ENCODE measurements around the gene ALPK3.

Gene ALPK3

DNA sequence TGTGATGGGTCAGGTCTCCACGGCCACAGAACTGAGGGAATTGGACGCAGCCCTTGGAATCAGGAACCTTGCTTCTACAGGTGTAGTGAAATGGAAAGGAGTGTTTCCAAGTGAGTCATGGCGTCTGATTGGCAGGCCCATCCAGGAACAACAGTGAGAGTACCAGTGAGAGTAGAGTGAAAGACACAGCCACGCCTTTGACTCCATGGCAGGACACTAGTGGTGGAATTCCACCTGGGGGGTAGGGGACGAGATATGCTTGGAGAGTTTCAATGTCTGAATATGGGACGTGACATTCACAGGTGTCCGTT lies 64.3 kb downstream of the ALPK3 start:
- Histone ChIP-seq H3K4me2 (ENCODE audit: low read length) (no peak overlapping the region), H4K20me1 (ENCODE audit: control insufficient read depth, insufficient read depth, low read depth, low read length) (no peaks in the 10 kb centered on the region), H3K4me1 (ENCODE audit: control insufficient read depth, low read length) (no peaks in the 10 kb centered on the region), H3K27me3 (ENCODE audit: control insufficient read depth, low read length) (no peaks in the 10 kb centered on the region), H3F3A (ENCODE audit: control insufficient read depth, insufficient read depth) (no peaks in the 10 kb centered on the region), H3K9me2 (replicated peaks; ENCODE audit: control insufficient read depth, low read length) (no peaks in the 10 kb centered on the region), H3K36me3 (ENCODE audit: control insufficient read depth, low read length) (no peaks in the 10 kb centered on the region), H3K9me3 (ENCODE audit: control insufficient read depth, insufficient read depth, low read length) (no peaks in the 10 kb centered on the region), H3K27ac (ENCODE audit: low read depth, low read length) (no peak overlapping the region), H3K79me2 (ENCODE audit: control insufficient read depth, low read length) (no peaks in the 10 kb centered on the region), H3K4me3 (ENCODE audit: low read length) (no peak overlapping the region)
- TF ChIP-seq EZH2phosphoT487 (IDR thresholded peaks at IDR 0.05; ENCODE audit: borderline replicate concordance, low read length): no peak
- TF ChIP-seq, protein P1, sequence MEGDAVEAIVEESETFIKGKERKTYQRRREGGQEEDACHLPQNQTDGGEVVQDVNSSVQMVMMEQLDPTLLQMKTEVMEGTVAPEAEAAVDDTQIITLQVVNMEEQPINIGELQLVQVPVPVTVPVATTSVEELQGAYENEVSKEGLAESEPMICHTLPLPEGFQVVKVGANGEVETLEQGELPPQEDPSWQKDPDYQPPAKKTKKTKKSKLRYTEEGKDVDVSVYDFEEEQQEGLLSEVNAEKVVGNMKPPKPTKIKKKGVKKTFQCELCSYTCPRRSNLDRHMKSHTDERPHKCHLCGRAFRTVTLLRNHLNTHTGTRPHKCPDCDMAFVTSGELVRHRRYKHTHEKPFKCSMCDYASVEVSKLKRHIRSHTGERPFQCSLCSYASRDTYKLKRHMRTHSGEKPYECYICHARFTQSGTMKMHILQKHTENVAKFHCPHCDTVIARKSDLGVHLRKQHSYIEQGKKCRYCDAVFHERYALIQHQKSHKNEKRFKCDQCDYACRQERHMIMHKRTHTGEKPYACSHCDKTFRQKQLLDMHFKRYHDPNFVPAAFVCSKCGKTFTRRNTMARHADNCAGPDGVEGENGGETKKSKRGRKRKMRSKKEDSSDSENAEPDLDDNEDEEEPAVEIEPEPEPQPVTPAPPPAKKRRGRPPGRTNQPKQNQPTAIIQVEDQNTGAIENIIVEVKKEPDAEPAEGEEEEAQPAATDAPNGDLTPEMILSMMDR (IDR thresholded peaks at IDR 0.05; ENCODE audit: low read depth, low read length, poor library complexity, severe bottlenecking): no peak

DNA sequence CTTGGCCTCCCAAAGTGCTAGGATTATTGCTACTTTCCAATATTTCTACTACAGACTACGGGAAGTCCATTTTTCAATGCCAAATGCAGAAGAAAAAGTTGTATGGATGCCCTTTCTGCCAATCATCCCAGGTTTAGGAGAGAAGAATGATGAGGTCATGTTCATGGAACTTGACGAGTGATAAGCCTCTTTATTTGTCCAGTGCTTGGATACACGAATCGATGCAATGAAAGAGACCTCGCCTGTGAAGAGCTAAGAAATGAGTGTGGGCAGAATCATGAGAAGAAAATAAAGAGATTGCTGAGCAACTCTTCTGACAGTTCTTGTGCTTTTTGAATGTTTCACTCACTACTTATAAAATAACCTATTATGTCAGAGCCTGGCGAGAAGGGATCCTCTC lies 66.3 kb downstream of the ALPK3 start:
- TF ChIP-seq, protein P1 (IDR thresholded peaks at IDR 0.05; ENCODE audit: low read depth, low read length, poor library complexity, severe bottlenecking): no peak
- H3K4me3 ChIP-seq (ENCODE audit: low read length): no peak overlapping the region
- H3K4me1 ChIP-seq (ENCODE audit: control insufficient read depth, low read length): no peaks in the 10 kb centered on the region
- H3K79me2 ChIP-seq (ENCODE audit: control insufficient read depth, low read length): no peaks in the 10 kb centered on the region
- no peak overlapping the region for H3K27ac ChIP-seq (ENCODE audit: low read depth, low read length)
- H3K9me2 ChIP-seq (replicated peaks; ENCODE audit: control insufficient read depth, low read length): no peaks in the 10 kb centered on the region
- no peaks in the 10 kb centered on the region for H3K36me3 ChIP-seq (ENCODE audit: control insufficient read depth, low read length)
- H4K20me1 ChIP-seq (ENCODE audit: control insufficient read depth, insufficient read depth, low read depth, low read length): no peaks in the 10 kb centered on the region
- no peak overlapping the region for H3K4me2 ChIP-seq (ENCODE audit: low read length)
- no peaks in the 10 kb centered on the region for H3F3A ChIP-seq (ENCODE audit: control insufficient read depth, insufficient read depth)
- no peaks in the 10 kb centered on the region for H3K27me3 ChIP-seq (ENCODE audit: control insufficient read depth, low read length)
- H3K9me3 ChIP-seq (ENCODE audit: control insufficient read depth, insufficient read depth, low read length): no peaks in the 10 kb centered on the region

DNA sequence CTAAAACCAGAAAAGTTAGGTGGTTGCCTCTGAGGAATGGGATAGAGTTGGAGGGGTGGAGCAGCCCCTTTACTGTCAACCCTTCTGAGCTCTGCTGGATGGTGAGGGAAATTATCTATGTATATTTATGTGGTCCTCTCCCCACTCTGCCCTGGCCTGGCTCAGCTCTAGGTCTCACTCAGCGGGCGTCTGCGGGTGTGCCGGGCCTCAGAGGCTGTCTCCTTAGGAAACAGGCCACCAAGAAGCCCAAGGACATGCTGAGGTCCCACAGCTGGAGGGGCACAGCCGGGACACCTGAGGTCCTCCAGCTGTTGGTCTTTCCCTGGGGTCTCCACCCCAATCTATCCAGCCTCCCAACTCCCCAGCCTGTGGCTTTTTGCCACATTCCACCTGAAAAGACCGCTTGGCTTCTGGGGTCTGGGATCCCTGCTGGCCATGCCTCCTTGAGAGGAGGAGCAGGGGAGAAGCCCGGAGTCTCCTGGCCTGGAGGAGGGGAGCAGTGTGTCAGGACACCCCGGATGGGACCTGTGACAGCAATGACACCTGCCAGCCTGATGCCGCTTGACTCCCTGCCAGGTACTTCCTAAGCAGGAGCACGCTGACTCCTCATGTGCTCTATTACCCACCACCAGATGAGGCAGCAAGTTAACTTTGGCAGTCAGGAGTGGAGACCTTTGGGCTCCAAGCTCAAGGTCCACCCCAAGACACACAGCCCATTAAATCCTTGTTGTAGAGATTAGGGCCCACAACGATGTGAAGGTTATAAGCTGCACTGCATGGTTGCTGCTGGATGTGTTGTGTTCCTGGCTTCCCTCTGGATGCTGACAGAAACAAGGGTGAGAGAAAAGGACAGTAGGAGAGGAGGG lies 67.0 kb downstream of the ALPK3 start, which contains the start of gene SLC28A1:
TSS of gene SLC28A1 (plus strand) at position 747 of the 866 bp plus-strand sequence. CDS start 3,099 bp downstream, outside the sequence.
- H3K4me1 ChIP-seq (ENCODE audit: control insufficient read depth, low read length): no peaks in the 10 kb centered on the region
- H3K27me3 ChIP-seq (ENCODE audit: control insufficient read depth, low read length): no peaks in the 10 kb centered on the region
- no peaks in the 10 kb centered on the region for H3F3A ChIP-seq (ENCODE audit: control insufficient read depth, insufficient read depth)
- H3K4me2 ChIP-seq (ENCODE audit: low read length): no peak within 1 kb of the TSS
- H3K36me3 ChIP-seq (ENCODE audit: control insufficient read depth, low read length): no peaks in the 10 kb centered on the region
- no peaks in the 10 kb centered on the region for H4K20me1 ChIP-seq (ENCODE audit: control insufficient read depth, insufficient read depth, low read depth, low read length)
- no peak within 1 kb of the TSS for H3K4me3 ChIP-seq (ENCODE audit: low read length)
- H3K27ac ChIP-seq (ENCODE audit: low read depth, low read length): no peak within 1 kb of the TSS
- H3K9me3 ChIP-seq (ENCODE audit: control insufficient read depth, insufficient read depth, low read length): no peaks in the 10 kb centered on the region
- no peaks in the 10 kb centered on the region for H3K79me2 ChIP-seq (ENCODE audit: control insufficient read depth, low read length)
- H3K9me2 ChIP-seq (replicated peaks; ENCODE audit: control insufficient read depth, low read length): no peaks in the 10 kb centered on the region
- TF ChIP-seq, protein P1 (IDR thresholded peaks at IDR 0.05; ENCODE audit: low read depth, low read length, poor library complexity, severe bottlenecking): no peak
- no peak for TF ChIP-seq EZH2phosphoT487 (IDR thresholded peaks at IDR 0.05; ENCODE audit: borderline replicate concordance, low read length)
